Amniotic stem cell (primary cell): ENCODE data around the gene F7.
"Not testable (repeated sequence)": the region's sequence is repeated elsewhere in the genome, so short reads cannot be mapped to it uniquely, and the experiment has no call there.

Source experiments
- DNase-seq: peaks from one replicate; lab custom pipeline; 2025; lab: John Stamatoyannopoulos, UW

Gene F7

DNA sequence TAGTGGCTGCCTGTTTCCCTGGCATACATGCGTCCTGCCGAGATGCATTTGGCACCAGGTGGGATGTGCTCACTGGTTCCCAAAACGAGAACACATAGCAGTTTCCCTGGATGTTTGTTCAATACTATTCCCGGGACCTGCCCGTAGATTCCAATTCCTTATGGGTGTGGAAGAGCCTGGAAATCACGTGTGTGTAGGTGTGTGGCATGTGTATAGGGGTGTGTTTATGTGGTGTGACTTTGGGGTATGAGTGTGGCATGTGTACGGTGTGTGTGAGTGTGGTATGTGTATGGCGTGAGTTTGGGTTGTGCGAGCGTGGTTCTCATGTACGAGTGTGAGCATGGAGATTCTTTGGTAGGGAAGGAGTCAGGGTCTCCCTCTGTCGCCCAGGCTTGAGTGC lies 2.9 kb upstream of the F7 start:
- no peak for DNase-seq

DNA sequence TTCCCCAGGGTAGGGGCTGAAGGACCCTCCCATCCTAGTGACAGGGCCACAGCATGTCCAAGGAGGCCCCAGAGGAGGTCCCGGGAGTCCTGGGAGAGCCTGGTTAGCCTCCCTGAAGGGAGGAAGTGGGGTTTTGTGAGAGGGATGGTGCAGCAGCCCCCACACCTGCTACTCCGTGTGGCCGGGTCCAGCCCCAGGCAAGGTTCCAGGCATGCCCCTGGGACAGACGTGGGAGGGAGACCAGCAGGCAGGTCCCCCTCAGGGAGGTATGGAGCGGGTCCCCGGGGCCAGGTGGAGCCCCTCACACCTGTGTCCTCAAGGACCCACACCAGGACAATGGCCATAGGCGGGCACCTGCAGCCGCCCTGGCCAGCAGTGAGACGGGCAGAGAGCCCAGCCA lies 1.9 kb upstream of the F7 start:
- no peak for DNase-seq

DNA sequence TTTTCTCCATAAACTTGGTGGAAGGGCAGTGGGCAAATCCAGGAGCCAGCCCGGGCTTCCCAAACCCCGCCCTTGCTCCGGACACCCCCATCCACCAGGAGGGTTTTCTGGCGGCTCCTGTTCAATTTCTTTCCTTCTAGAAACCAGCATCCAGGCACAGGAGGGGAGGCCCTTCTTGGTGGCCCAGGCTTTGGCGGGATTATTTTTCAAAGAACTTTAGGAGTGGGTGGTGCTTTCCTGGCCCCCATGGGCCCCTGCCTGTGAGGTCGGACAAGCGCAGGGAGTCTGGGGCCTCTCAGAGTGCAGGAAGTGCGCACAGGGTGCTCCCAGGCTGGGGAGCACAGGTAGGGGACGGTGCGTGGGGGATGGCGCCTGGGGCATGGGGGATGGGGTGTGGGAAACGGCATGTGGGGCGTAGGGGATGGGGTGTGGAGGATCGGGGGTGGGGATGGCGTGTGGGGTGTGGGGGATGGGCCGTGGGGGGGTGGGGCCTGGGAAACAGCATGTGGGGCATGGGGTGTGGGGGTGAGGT lies 396 bp downstream of the F7 start:
- no peak for DNase-seq

DNA sequence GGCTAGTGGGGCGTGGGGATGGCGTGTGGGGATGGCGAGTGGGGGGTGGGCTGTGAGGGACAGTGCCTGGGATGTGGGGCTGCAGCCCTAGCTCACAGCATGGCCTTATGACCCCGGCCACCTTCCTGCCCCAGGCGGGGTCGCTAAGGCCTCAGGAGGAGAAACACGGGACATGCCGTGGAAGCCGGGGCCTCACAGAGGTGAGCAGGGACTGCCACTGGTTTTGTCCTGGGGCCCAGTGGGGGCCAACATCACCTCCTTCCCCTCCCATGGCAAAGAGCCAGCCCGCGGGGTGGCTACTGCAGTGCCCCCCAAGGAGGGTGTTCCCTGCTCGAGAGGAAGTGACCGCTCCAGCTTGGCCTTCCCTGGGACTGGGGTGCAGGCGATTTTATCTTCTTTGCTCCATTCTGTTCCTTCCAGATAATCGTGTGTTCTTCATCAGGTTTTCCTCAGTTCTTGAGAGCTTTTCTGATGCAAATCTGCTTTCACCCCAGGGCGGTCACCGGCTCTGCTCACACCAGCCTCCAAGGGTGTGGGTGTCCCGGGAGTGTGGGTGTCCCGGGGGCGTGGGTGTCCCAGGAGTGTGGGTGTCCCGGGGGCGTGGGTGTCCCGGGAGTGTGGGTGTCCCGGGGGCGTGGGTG lies 1.2 kb downstream of the F7 start:
- DNase-seq: no peak

DNA sequence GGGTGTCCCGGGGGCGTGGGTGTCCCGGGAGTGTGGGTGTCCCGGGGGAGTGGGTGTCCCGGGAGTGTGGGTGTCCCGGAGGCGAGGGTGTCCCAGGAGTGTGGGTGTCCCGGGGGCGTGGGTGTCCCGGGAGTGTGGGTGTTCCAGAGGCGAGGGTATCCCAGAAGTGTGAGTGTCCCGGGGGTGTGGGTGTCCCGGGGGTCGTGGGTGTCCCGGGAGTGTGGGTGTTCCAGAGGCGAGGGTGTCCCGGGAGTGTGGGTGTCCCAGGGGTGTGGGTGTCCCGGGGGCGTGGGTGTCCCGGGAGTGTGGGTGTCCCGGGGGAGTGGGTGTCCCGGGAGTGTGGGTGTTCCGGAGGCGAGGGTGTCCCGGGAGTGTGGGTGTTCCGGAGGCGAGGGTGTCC lies 2.9 kb downstream of the F7 start:
- DNase-seq: not testable (repeated sequence)

DNA sequence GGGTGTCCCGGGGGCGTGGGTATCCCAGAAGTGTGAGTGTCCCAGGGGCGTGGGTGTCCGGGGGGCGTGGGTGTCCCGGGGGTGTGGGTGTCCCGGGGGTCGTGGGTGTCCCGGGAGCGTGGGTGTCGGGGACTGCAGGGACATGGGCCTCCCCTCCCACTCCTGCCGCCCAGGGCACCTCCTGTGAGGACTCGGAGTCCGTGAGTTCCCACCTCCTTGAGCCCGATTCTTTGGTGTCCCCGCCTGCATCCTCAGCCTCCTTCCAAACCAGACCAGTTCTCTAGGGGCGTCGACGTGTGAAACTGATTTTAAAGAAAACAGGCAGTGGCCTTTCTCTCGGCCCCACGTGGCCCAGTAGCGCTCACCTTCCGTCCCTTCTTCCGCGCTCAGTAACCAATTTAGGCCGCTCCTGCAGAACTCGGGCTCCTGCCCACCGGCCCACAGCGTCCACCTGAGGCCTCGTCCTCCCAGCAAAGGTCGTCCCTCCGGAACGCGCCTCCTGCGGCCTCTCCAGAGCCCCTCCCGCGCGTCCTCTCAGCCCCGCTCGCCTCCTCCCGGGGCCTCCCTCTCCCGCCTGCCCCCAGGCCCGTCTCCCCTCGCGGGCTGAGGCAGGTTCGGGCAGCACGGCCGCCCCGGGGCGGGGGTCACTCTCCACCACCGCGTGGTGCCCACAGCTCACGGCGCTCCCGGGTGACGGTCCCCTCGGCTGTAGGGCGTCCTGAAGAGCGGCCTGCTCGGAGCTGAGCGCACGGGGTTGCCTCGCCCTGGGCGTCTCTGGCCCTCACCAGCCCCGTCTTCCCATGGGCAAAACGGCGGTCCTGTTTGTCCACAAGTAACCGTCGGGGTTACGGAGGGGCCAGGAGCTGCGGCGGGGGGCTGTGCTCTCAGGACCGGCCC lies 3.8 kb downstream of the F7 start:
- DNase-seq: no peak

DNA sequence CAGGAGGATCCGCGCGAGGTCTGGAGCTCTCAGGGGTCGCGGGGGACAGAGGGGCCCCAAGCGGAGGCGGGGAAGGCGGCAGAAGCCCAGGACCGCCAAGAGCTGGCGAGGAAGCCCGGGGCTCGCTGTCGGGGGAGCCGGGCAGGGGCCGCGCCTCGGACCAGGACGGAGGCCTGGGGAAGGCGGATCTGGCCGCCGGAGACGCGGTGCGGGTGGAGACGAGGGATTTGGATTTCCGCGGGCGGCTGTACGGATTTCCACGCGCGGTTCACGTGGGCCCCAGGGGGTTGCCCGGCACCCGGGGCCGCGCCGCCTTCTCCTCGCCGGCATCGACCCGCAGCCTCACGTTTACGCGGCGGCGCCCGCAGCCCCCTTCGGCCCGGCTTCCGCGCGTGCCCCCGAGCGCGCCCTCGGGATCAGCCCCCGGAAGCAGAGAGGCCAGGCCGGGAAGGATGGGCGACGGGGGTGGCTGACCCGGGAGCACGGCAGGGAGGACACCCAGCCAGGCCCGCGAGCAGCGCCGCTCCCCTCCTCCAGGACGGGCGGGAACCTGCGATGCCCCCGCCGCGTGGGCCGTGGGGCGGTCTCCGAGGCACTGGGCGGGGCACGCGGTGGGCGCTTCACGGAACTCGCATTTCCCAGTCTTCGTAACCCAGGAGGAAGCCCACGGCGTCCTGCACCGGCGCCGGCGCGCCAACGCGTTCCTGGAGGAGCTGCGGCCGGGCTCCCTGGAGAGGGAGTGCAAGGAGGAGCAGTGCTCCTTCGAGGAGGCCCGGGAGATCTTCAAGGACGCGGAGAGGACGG lies 4.7 kb downstream of the F7 start:
- DNase-seq: no peak

DNA sequence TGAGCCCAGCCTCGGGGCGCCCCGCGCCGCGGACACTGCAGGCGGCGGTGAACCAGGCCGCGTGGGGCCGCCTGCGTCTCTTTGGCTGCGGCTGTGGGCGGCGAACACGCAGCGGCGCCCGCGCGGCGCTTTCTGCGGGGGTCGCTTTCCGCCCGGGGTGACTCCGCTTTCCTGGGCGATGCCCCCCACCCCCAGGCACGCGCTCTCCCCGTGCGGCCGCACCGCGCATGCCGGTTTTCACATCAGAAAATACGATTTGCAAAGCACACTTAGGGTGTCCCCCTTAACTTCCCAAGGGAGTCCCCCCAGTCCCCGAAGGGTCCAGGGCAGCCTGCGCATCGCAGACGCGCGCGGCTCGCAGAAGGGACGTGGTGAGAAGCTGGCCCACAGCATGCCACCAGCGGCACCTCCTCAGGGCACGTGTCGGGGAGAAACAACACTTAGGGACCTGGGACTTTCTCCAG lies 5.3 kb downstream of the F7 start:
- no peak for DNase-seq

DNA sequence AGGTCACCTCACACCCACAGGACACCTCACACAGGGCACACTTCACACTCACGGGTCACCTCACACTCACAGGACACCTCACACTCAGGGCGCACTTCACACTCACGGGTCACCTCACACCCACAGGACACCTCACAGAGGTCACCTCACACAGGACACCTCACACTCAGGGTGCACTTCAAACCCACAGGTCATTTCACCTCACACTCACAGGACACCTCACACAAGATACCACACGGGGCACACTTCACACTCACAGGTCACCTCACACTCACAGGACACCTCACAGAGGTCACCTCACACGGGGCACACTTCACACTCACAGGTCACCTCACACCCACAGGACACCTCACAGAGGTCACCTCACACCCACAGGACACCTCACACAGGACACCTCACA lies 6.2 kb downstream of the F7 start:
- not testable (repeated sequence) for DNase-seq

DNA sequence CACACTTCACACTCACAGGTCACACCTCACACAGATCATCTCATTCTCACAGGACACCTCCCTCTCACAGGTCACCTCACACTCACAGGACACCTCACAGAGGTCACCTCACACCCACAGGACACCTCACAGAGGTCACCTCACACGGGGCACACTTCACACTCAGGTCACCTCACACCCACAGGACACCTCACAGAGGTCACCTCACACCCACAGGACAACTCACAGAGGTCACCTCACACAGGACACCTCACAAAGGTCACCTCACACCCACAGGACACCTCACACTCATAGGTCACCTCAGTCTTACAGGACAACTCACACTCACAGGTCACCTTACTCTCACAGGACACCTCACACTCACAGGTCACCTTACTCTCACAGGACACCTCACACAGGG lies 6.9 kb downstream of the F7 start:
- not testable (repeated sequence) for DNase-seq

DNA sequence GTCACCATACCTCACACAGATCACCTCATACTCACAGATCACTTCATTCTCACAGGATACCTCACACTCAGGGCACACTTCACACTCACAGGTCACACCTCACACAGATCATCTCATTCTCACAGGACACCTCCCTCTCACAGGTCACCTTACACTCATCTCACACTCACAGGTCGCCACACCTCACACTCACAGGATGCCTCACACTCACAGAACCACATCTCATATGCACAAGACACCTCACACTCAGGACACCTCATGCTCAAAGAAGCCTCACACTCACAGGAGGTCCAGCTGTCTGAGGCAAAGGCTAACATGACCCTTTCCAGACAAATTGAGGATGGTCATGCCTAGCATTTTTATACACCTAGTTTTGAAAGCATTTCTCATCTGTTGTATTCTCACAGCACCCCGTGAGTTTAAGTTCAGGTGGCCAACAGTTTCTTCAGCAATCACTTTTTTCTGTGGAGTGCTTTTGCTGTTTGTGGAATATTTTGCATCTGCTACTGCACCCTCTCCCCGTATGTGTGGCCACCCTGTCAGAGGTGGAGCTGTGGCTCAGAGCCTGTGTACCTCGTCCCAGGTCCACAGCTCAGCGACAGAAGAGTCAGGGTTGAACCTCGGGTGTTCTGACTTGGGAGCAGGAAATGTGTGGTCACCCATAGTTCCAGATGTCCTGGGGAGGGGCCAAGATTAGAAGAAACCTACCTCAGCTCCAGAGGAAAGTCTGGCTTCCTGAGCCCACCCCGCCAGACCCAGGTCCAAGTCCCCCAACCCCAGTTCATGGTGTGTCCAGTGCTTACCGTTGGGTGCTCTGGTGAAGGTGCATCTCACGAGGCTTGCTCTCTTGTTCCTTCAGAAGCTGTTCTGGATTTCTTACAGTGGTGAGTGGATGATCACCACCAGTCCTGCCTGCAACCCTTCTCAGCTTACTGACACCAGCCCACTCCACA lies 7.6 kb downstream of the F7 start:
- no peak for DNase-seq

DNA sequence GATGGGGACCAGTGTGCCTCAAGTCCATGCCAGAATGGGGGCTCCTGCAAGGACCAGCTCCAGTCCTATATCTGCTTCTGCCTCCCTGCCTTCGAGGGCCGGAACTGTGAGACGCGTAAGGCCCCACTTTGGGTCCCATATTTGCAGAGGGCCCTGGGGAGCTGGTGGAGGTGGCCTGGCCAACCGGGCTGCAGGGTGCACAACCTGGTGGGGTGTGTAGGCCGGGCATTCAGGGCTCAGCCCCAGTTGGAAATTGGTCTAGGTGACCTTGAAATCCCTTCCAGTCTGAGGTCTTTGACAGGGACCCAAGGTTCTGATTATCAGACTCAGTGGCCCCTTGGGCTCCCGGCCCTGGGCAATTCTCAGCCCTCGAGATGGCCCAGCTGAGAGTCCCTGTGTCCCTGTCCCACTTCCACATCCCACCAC lies 8.3 kb downstream of the F7 start:
- DNase-seq: no peak

DNA sequence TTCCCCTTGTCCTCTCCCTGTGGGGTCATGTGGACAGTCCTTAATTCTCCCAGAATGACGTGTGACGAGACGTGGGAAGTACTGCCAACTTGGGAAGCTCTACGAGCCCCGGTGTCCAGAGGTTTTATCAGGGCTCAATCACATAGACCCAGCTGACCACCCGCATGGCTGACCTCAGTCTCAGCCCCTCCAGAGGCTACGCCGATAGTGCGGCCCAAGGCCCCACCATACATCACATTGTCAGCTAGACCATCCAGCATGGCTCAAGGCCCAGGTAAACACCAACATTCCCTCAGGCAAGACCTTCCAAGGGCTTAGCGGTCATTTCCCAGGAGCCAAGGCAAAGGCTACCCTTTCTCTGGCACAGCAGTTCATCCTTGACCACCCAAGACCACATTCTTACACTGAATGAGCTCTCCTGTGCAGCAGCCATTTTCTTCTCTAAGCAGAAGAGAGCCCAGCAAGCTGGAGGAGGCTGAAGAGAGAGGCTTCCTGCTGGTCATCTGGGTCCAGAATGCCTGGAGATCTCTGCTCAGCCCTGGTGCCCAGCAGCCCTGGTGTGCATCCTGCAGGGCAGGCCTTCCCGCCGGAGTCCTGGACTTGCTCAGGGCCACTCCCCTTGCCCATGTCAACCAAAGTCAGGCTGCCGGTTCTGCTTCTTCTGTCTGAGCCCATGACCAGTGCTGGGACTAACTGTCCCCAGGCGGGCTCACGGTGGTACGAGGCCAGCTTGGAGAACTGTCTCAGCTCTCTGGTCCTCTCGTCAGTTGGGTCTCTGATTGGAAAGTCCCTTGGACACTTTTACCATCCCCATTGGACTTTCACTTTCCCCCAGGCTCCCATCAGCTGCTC lies 9.1 kb downstream of the F7 start:
- no peak for DNase-seq

DNA sequence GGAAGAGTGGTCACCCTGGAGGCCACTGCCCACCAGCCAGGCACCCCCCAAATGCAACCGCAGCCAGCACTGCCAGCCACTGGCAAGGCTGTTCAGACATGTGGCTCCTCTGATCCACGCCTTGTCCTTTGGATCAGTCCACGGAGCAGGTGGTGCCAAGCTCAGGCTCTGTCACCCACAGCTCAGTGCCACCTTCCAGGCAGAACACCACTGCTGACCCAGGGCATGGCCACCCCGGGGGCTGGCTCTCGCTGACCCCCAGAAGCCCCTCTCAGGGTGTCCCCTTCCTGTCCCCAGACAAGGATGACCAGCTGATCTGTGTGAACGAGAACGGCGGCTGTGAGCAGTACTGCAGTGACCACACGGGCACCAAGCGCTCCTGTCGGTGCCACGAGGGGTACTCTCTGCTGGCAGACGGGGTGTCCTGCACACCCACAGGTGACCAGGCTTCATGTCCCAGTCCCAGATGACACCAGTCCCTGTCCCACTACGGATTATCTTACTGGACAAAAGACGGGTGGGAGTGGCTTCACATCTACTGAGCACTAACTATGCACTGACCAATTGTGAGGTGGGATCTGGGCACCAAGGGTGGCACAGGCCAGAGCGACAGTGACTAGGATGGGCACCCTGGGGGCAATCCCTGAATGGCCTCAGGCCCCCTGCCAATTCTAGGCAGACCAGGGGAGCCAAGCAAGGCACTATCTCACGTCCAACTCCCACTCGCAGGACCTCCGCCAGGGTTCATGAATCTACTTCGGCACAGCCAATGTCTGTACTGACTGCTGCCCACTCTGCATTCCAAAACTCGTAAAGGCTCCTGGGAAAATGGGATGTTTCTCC lies 10.0 kb downstream of the F7 start:
- DNase-seq: no peak

DNA sequence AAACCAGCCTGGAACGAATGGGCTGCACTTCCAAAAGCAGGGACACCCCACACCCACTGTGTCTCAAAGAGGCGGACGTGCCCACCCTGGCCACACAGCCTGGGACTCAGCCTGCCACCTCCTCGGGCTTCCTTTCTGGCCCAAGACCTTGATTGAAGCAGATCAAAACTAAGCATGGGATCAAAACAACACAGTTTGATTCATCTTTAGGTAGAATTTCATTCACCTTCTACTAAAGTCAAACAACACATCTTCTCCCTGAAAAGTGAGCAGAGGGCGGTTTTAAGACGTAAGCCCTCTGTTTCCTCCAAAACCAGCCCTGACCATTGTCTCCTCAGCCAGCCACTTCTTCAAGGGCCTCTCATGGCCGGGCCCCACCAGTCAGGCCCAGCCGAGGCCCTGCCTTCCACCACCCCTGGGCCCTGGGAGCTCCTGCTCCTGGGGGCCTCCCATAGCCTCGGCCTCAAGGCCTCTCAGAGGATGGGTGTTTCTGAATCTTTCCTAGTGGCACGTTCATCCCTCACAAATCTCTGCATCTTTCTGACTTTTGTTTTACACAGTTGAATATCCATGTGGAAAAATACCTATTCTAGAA lies 10.7 kb downstream of the F7 start:
- no peak for DNase-seq

DNA sequence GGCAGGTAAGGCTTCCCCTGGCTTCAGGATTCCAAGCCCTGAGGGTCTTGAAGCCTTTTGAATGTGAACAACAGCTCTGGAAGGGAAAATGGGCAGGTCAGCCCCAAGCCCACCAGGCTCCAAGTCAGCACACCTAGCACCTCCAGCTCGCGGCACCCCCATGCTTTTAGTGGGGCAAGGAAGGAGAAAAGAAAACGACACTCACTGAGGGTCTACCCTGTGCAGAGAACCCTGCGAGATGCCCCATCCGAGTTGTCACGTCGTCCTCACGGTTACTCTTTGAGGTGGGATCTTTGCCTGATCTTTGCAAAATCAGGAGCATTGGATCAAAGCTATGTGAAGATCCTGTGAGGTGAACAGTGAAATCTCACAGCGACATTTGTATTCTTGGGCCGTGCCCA lies 11.3 kb downstream of the F7 start:
- DNase-seq: no peak

DNA sequence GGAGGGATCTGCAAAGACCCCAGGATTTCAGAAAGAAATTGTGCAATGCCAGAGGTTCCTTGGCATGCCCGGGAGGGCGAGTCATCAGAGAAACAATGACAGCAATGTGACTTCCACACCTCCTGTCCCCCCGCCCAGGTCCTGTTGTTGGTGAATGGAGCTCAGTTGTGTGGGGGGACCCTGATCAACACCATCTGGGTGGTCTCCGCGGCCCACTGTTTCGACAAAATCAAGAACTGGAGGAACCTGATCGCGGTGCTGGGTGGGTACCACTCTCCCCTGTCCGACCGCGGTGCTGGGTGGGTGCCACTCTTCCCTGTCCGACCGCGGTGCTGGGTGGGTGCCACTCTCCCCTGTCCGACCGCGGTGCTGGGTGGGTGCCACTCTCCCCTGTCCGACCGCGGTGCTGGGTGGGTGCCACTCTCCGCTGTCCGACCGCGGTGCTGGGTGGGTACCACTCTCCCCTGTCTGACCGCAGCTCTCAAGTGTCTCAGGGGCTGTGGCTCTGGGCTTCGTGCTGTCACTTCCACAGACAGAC lies 11.8 kb downstream of the F7 start:
- DNase-seq: no peak

DNA sequence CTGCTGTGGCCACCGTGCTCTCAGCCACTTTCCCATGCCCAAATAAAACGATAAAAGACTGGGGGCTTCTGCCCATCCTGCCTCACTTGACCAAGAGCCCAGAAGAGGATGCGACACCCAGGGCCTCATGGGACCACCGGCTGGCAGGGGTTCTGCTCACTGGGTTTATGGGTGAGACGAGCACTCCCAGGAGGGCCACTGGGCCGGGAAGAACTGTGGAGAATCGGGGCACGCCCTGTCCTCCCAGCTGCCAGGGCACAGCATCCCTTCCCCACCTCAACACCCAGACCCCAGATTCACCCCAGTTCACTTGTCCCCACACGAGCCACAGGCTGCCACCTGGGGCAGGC lies 12.3 kb downstream of the F7 start:
- no peak for DNase-seq
